ENCODE data around the gene LRRC25.

GRCh38 chr19:18373407-18373891 lies 24.0 kb downstream of the LRRC25 start:
- TF ChIP-seq, protein P1, sequence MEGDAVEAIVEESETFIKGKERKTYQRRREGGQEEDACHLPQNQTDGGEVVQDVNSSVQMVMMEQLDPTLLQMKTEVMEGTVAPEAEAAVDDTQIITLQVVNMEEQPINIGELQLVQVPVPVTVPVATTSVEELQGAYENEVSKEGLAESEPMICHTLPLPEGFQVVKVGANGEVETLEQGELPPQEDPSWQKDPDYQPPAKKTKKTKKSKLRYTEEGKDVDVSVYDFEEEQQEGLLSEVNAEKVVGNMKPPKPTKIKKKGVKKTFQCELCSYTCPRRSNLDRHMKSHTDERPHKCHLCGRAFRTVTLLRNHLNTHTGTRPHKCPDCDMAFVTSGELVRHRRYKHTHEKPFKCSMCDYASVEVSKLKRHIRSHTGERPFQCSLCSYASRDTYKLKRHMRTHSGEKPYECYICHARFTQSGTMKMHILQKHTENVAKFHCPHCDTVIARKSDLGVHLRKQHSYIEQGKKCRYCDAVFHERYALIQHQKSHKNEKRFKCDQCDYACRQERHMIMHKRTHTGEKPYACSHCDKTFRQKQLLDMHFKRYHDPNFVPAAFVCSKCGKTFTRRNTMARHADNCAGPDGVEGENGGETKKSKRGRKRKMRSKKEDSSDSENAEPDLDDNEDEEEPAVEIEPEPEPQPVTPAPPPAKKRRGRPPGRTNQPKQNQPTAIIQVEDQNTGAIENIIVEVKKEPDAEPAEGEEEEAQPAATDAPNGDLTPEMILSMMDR (IDR thresholded peaks at IDR 0.05; ENCODE audit: insufficient read depth, low read depth, low read length) = no peak
- TF ChIP-seq EZH2 (IDR thresholded peaks at IDR 0.05; ENCODE audit: insufficient read depth, low read length) = no peak

All from astrocyte (in vitro differentiated cells and primary cell).